ENCODE results near the gene VAMP1.
A peak's percentile ranks its signal among the peaks of the same experiment; 100 is the strongest.

DNA sequence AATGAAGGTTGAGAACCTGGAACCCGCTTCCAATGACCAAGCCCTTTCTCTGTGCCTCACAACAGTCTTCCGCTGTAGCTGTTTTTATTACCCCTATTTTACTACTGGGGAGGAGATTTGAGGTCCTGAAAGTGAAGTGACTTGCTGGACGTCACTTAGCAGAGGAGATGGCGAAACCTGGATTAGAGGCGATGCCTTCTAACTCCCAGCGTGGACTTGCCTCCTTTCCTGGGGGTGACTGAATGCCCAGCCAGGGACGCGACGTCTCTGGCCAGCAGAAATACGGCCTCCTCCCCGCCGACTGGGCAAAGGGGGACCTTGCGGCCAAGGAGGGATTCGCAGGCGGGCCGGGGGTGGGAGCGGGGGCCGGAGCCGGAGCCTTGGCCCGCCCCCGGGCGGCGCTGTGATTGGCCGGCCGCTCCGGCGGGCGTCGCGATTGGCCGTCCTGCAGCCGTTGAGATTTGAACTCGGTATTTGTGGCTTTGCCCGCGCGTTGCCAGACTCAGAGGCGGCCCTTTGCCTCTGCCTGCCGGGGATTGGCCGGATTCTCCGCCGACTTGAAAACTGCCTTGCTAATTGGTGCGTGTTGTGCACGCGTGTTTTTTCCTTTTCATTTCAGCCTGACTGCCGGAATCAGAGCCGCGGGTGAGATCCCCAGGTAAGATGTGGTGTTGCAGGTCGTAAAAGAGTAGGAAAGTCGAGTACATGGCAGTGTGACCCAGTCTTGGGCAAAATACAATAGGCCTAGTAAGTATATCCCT, 23.2 kb upstream of the VAMP1 start, which contains the start of gene NCAPD2:
- TF ChIP-seq POLR2A (IDR thresholded peaks at IDR 0.05; ENCODE audit: low read depth, low read length): peak; percentile 93
- TF ChIP-seq, protein P1, sequence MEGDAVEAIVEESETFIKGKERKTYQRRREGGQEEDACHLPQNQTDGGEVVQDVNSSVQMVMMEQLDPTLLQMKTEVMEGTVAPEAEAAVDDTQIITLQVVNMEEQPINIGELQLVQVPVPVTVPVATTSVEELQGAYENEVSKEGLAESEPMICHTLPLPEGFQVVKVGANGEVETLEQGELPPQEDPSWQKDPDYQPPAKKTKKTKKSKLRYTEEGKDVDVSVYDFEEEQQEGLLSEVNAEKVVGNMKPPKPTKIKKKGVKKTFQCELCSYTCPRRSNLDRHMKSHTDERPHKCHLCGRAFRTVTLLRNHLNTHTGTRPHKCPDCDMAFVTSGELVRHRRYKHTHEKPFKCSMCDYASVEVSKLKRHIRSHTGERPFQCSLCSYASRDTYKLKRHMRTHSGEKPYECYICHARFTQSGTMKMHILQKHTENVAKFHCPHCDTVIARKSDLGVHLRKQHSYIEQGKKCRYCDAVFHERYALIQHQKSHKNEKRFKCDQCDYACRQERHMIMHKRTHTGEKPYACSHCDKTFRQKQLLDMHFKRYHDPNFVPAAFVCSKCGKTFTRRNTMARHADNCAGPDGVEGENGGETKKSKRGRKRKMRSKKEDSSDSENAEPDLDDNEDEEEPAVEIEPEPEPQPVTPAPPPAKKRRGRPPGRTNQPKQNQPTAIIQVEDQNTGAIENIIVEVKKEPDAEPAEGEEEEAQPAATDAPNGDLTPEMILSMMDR (conservative IDR thresholded peaks at IDR 0.05; ENCODE audit: low read depth, low read length): no peak
- TF ChIP-seq, protein P2, sequence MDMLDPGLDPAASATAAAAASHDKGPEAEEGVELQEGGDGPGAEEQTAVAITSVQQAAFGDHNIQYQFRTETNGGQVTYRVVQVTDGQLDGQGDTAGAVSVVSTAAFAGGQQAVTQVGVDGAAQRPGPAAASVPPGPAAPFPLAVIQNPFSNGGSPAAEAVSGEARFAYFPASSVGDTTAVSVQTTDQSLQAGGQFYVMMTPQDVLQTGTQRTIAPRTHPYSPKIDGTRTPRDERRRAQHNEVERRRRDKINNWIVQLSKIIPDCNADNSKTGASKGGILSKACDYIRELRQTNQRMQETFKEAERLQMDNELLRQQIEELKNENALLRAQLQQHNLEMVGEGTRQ (IDR thresholded peaks at IDR 0.05; ENCODE audit: low read depth, low read length): peak; percentile 19; the same call in 1 of the 2 replicates
- peak; percentile 88; the same call in 1 of the 2 replicates for TF ChIP-seq CHD1 (IDR thresholded peaks at IDR 0.05; ENCODE audit: low read depth, low read length)
- no peak for TF ChIP-seq RCOR1 (IDR thresholded peaks at IDR 0.05; ENCODE audit: insufficient replicate concordance, low read length)
- peak; percentile 31; the same call in 1 of the 2 replicates for TF ChIP-seq CEBPB (IDR thresholded peaks at IDR 0.05; ENCODE audit: low read depth, low read length)
- no peak for TF ChIP-seq SMC3 (IDR thresholded peaks at IDR 0.05; ENCODE audit: low read depth, low read length)
- TF ChIP-seq RAD21 (IDR thresholded peaks at IDR 0.05; ENCODE audit: low read length): no peak
- no peak for TF ChIP-seq BHLHE40 (IDR thresholded peaks at IDR 0.05; ENCODE audit: low read depth, low read length)
- TF ChIP-seq RFX5 (IDR thresholded peaks at IDR 0.05; ENCODE audit: low read depth, low read length): no peak
- TF ChIP-seq FOS (IDR thresholded peaks at IDR 0.05; ENCODE audit: low read depth, low read length): 0 out of 2 replicates have a peak, but pooled peaks have one; percentile 18
